ENCODE measurements around the gene FBP1. TPM values are rescaled to one million over a fixed set of nuclear protein-coding genes. Genes with fewer than 3 reads are reported as not detected.
"Not testable (repeated sequence)": the region's sequence is repeated elsewhere in the genome, so short reads cannot be mapped to it uniquely, and the experiment has no call there.

The FBP1 gene
- total RNA-seq, 4 donors from 2014 or later, result 20.3 to 31.8 (median 23.1) TPM

GRCh38 chr9:94566550-94566949, 72.8 kb downstream of the FBP1 start:
- no peak for DNase-seq
- Histone ChIP-seq H3K9me3 (no peaks in the 10 kb centered on the region), H3K4me1 (no peaks in the 10 kb centered on the region), H3K36me3 (no peaks in the 10 kb centered on the region), H3K27ac (no peak overlapping the region), H3K27me3 (no peaks in the 10 kb centered on the region), H3K4me3 (replicated peaks in 1 of 3) (no peak overlapping the region)
- intact Hi-C loops (cut with DNase I), result no loop called here
- TF ChIP-seq POLR2A (IDR thresholded peaks at IDR 0.05), result no peak
- no peak for TF ChIP-seq CTCF (IDR thresholded peaks at IDR 0.05)

GRCh38 chr9:94564279-94564678, 75.0 kb downstream of the FBP1 start:
- intact Hi-C loops (cut with DNase I), result not testable (repeated sequence)
- WGBS, 2 donors, result 54 to 55% methylated on average over 3 of the region's 3 CpGs

GRCh38 chr9:94563548-94563947, 75.8 kb downstream of the FBP1 start:
- H3K36me3 ChIP-seq, result no peaks in the 10 kb centered on the region
- H3K4me3 ChIP-seq (replicated peaks in 1 of 3), result no peak overlapping the region
- H3K4me1 ChIP-seq, result no peaks in the 10 kb centered on the region
- no peak for DNase-seq
- intact Hi-C loops (cut with DNase I), result no loop called here
- no peaks in the 10 kb centered on the region for H3K27me3 ChIP-seq
- WGBS, 2 donors, result 78 to 90% methylated on average over 2 of the region's 2 CpGs
- no peaks in the 10 kb centered on the region for H3K9me3 ChIP-seq
- no peak overlapping the region for H3K27ac ChIP-seq
- TF ChIP-seq POLR2A (IDR thresholded peaks at IDR 0.05), result no peak
- TF ChIP-seq CTCF (IDR thresholded peaks at IDR 0.05), result no peak

More at GRCh38 chr9:94564279-94564678, 75.0 kb downstream of the FBP1 start:
- not testable (repeated sequence) for H3K4me1 ChIP-seq; H3K27me3 ChIP-seq; DNase-seq; H3K36me3 ChIP-seq; H3K9me3 ChIP-seq; H3K27ac ChIP-seq; H3K4me3 ChIP-seq (replicated peaks in 1 of 3)

GRCh38 chr9:94560237-94560636, 79.1 kb downstream of the FBP1 start:
- intact Hi-C loops (cut with DNase I), result no loop called here
- no peaks in the 10 kb centered on the region for H3K4me1 ChIP-seq
- H3K27ac ChIP-seq, result no peak overlapping the region
- 93 to 96% methylated on average over 6 of the region's 6 CpGs for WGBS, 2 donors
- H3K36me3 ChIP-seq, result no peaks in the 10 kb centered on the region
- no peaks in the 10 kb centered on the region for H3K27me3 ChIP-seq
- DNase-seq, result no peak
- no peak overlapping the region for H3K4me3 ChIP-seq (replicated peaks in 1 of 3)
- no peak for TF ChIP-seq CTCF (IDR thresholded peaks at IDR 0.05)
- TF ChIP-seq POLR2A (IDR thresholded peaks at IDR 0.05), result no peak
- no peaks in the 10 kb centered on the region for H3K9me3 ChIP-seq

- Histone ChIP-seq H3K4me1 (no peaks in the 10 kb centered on the region), H3K36me3 (no peaks in the 10 kb centered on the region), H3K9me3 (no peaks in the 10 kb centered on the region), H3K27me3 (no peaks in the 10 kb centered on the region), H3K4me3 (replicated peaks in 1 of 3) (no peak overlapping the region), H3K27ac (no peak overlapping the region)
- DNase-seq, result no peak
- intact Hi-C loops (cut with DNase I), result no loop called here
- WGBS, 2 donors, result 80 to 88% methylated on average over 4 of the region's 4 CpGs
- TF ChIP-seq POLR2A (IDR thresholded peaks at IDR 0.05), result no peak
- no peak for TF ChIP-seq CTCF (IDR thresholded peaks at IDR 0.05)
These were observed 81.9 kb downstream of the FBP1 start for GRCh38 chr9:94557376-94557775.

All from thyroid gland (tissue), 4 donors.